Measurements from ENCODE around the gene TNFSF13B.

DNA sequence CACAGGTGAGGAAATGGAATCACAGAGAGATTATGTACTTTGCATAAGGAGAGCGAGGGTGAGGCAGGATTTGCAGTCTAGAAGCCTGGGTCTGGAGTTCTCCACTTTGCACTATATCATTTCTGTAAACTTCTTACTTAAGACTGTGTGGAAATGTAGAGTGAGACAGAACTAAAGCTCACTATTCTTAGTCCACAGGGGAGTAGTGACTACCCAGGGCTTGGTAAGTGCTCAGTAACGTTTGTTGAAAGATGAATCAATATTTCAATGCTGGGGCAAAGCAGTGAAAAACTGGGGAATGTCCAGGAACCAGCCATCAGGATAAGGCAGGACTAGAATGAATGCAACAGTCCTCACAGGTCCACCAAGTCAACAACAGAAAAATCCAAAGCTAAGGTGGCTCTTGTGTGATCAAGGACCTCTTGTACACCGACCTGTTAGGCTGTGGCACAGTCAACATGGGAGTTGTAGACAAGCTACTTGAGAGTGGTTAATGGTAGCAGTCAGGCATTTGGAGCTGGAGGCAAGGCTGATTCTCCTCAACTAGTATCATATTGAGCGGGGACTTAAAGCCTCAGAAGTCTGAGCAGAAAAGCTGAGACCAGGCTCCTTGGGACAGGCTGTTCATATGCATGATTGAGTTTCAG is 929 bp upstream of the TNFSF13B start:
- no peak for TF ChIP-seq CTCF (IDR thresholded peaks at IDR 0.05)
- no peak for TF ChIP-seq EZH2 (IDR thresholded peaks at IDR 0.05; ENCODE audit: borderline replicate concordance, insufficient read depth, low read depth, low read length, poor library complexity, severe bottlenecking)
